Stimulated activated CD4-positive, alpha-beta T cell treated with anti-CD3 and anti-CD28 coated beads, Interleukin-2, amount 100 ng/mL, for 4 hours (primary cell): ENCODE measurements around the gene MEGF11.
"Not testable (repeated sequence)": the region's sequence is repeated elsewhere in the genome, so short reads cannot be mapped to it uniquely, and the experiment has no call there.

Experiments
- DNase-seq: peaks from one replicate; pipeline ENCODE4 v3.0.0-alpha.2; 2020; ENCODE audit warnings: low read depth

The MEGF11 gene

DNA sequence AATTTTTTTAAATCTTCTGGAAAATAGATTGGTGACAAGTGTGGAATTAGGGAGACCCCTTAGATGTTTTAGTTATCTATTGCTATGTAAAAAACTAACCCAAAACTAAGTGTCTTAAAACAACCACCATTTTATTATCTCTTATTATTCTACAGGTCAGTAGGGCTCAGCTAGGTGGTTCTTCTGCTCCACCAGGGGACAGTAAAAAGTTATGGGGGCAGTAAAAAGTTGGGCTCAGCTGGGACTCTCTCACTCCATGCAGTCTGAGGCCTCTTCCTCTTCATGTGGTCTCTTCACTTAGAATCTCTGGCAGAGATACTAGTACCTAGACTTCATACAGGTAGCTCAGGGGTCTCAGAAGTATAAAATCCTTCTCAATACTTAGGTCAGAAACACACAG lies 21.8 kb upstream of the MEGF11 start:
- no peak for DNase-seq

DNA sequence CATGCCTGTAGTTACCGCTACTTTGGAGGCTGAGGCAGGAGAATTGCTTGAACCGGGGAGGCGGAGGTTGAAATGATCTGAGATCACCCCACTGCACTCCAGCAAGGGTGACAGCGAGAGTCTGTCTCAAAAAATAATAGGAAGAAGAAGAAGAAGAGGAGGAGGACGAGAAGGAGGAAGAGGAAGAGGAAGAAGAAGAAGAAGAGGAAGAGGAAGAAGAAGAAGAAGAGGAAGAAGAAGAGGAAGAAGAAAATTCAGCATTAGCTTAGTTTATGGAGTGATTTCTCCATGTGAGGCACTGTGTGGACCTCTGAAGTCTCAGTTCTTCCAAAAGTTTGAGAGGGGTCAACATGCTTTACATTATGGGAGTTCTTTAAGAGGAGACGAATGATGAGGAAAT lies 17.4 kb upstream of the MEGF11 start:
- DNase-seq = no peak

DNA sequence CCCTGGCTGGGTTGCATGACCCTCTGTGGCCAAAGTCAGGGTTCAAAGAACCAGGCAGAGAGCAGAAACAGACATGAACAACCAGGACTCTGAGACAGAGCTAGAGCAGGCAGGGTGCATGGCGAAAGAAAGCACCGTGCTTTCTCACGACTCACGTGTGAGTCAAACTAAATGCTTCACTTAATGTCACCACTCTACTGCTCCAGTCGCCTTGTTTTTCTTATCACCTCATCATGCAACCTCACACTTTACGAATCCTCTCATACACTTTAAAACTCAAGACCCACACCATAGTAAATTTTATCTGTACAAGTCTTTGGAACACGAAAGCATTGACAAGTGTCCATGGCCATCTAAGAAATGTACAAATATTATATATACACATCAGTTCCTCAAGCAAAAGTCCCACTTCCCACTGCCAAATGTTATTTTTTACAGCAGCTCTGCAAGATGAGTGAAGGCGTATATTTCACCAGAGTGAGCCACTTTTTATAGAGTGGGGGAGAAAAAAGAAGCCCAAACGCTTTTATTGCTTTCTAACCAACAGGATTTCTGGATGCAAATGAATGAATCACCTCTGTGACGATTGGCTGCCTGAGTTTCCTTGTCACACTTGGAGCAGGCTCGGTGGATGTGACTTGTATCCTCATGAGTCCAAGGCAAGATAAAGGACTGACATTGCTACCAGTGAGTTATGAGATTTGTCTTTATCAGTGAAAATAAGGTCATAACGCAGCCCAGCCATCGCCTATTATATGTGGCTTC lies 16.0 kb upstream of the MEGF11 start:
- DNase-seq = no peak

DNA sequence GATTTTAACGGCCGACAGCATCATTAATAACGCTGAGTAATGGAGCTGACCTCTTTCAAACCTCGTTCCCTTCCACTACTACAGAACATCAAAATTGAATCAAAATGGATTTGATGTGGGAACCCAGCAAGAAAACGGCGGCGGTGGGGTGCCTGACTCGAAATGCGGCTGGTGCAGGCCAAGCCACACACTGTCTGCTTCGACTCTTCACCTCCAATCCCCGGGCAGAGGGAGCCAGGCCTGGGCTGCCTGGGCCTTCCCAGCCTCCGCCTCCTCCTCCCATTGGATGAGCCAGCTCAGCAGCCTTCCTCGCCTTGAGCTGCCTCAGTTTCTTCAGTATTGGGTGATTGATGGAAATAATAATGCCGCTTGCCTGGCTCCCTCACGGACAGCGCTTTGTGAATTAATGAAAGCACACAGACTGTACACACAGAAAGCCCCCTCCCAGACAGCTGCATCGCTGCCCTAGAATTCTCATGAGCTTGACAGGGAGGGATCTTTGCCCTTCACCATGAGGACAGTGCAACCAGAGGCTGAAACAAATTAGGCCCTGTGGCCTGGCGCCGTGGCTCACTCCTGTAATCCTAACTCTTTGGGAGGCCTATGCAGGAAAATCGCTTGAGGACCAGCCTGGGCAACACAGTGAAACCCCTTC lies 11.4 kb upstream of the MEGF11 start:
- DNase-seq = no peak

DNA sequence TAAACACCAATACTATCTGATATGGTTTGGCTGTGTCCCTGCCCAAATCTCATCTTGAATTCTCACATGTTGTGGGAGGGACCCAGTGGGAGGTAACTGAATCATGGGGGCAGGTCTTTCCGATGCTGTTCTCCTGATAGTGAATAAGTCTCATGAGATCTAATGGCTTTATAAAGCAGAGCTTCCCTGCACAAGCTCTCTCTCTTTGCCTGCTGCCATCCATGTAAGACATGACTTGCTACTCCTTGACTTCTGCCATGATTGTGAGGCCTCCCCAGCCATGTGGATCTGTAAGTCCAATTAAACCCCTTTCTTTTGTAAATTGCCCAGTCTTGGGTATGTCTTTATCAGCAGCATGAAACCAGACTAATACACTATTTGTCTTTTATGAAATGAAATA lies 9.3 kb upstream of the MEGF11 start:
- not testable (repeated sequence) for DNase-seq

DNA sequence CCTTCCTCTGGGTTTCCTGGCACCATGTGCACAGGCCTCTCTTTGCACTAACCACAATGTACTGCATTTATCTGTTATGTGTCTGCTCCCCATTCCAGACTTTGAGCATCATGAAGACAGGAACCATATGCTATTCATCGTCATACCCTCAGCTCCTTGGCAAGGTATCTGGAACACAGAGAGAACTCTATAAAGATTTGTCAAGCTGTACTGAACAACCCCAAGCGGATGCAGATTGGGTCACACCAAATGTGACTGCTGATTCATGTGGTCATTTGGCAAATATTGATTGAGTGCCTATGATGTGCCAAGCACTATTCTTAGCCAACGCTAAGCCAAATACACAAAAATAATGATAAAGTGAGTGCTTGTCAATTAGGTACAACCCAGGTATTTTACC lies 7.5 kb upstream of the MEGF11 start:
- DNase-seq = no peak

DNA sequence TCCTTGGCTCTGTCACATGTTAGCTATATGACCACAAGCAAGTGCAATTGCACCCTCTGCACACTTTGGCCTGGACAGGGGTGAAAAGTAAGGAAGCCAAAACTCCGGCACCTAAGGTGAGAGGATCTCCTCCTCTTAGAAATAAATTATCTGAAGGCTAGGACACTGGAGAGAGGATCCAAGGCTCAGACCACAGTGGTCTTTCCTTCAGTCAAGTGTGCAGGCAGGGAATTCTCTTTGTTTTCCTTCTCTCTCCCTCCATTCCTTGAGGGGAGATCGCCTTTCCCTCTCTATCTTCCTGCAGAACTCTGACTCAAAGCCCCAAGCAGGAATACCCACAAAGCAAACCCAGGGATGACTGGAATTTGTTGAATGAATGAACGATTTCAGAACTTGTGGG lies 3.1 kb upstream of the MEGF11 start:
- no peak for DNase-seq

DNA sequence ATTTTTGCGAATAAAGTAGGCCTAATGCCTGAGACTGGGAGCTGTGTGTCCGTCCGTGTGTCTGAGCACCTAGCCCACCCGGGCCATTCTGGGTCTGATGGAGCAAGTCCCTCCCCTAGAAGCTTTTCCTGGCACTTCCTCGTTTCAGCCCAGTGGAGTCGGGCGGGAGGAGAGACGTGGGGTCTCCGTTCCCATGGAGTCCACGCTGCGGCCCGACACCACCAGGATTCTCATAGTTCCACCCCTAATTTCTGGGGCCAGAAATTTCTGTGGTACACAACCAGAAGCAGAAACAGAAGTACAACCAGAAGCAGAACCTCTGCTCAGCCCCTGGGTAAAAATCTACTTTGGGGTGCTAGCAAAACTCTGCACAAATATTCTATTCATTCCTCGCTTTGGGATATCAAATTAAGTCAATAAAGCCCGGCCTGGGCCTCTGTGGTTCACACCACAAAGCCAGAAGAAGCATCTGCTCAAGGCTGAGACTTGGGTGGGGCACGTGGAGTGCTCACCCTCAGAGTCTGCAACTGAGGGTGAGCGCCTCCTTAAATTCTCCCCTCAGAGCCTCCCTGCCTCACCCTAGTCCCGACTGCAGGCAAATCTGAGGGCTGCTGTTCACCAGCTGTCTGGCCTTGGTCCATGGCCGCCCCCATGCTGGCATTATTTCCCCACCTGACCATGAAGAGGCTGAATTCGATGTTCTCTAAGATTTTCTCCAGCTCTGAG lies 1.6 kb upstream of the MEGF11 start:
- no peak for DNase-seq

DNA sequence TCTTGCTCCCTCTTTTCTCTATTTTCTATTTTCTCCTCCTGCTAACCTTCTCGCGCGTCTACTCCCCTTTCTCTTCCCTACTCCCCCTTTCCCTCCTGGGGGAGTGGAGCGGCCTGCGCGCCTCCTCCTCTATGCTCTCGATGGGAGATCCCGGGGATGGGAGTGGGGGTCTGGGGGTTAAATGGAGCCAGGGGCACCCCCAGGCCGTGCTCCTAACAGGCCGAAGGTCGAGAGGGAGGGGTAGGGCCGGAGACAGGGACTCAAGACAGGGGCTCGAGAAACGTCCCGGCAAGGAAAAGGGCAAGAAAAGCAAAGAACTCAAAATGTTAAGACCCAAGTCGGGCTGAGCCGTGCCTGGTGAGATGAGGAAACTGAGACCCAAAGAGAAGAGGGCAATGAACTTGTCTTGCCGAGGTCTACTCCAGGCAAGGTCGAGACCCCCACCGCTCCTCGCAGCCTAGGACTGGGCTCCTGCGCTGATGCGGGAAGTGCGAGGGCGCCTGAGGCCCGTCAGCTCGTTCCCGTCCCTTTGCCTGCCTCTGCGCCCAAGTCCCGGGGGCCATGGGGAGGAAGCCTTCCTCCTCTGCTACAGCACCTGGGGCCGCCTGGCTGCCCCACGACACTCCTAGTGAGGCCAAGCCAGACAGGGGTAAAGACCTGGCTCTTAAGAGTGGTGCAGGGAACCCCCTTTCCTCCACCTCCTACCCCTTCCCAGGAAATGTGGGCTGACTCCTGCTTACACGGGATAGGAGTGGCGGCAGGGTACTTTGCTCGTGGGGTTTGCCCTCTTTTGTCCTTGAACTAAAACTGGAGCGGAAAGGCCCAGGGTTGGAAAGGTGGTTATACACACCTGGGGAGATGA lies 770 bp upstream of the MEGF11 start:
- no peak for DNase-seq

DNA sequence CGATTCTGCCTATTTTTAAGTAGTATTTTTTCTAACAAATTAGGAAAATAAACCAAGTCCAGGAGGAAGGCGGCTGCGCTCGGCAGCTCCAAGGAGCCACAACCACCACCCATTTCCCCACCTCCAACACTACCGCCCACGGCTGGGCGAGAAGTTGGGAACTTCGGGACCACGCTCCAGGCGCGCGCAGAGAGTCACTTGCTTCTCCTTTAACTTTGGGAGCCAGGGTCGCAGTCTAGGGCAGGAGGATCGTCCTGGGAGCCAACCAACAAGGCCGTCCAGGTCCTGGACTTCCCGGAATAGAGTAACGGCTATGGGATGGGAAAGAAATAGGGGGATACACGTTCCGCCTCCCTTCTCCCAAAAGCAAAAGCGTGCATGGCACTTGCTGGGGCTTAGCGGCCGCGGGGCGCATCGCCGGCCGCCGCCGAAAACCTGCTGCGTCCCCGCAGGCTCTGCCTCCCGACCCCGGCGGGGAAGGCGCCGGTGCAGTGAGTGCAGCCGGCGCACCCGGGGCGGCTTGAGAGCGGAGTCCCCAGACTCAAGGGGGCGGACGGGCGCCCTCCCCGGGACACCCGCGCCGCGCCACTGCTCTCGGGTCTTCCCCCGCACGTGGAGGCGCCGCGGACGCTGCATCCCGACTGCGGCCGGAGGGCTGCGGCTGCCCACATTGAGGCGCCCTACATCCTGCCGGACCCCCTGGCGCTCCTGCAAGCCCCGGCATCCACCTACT lies 699 bp downstream of the MEGF11 start:
- DNase-seq = no peak

DNA sequence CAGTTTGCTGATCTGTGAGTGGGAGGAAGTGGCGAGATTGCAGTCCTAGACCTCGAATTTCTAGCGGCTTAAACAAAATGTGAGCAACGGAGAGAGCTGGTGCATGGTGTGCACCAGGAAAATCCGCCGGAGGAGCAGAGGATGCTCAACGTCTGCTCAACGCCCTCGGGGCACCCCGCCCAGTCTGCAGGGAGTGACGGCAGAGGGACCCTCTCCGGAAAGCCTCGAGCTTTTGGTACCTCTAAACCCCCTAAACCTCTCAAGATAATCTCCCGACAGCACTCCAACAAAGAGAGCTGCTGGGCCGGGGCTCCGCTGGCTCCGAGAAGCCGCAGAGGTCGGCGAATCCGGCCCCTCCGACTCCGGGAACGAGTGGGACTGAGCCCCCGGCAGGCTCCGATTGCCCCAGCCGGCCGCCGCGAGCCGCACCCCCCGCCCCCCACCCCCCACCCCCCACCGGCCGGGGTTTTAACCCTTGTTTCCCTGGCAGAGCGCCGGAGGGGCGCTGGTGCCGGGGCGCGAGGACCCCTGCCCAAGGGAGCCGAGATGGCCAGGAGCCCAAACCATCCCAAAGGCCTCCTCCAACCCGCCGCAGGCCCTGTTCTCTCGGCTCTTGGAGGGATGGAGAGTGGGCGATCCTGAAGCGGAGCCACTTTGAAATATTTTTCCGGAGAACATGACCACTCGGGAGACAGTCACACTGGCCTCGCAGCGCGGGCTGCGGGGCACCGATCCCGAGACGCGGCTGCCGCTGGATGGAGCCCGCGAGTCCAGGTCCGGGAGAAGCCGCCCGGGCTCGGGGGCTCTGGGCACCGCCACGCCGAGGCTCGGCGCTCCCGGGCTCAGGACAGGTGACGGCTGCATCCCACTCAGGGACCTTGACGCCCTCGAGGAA lies 1.5 kb downstream of the MEGF11 start:
- DNase-seq = peak; percentile 17

DNA sequence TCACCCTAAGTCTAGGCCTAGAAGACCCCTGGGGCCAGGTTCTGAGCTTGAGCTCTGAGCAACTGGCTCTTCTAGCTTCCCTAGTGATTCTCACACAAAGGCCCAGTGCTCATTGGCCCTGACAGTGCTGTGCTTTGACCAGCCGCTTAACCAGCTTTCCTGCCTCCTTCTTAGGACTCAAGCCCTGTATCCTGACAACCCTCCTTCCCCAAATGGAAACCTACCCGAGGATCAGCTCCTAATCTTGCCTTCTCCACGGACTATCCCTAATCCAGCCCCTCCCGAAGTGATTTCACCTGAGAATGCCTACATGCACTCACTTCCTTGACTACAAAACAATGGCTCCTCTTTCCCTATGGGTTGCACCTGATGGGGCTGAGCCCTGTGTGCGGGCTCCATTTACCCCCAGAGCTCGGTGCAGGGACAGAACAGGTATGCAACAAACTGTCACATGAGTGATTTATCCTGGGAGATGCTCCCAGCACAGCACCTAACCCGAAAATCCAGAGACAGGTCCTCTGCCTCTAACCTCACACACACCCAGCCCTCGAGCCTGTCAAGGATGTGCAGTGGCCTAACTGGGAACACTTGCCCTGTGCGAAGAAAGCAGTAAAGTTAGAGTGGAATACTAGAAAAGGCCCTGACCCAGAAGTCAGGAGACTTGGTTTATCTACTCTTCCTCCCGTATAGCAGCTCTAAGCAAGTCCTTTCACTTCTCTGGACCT lies 2.3 kb downstream of the MEGF11 start:
- DNase-seq = no peak

DNA sequence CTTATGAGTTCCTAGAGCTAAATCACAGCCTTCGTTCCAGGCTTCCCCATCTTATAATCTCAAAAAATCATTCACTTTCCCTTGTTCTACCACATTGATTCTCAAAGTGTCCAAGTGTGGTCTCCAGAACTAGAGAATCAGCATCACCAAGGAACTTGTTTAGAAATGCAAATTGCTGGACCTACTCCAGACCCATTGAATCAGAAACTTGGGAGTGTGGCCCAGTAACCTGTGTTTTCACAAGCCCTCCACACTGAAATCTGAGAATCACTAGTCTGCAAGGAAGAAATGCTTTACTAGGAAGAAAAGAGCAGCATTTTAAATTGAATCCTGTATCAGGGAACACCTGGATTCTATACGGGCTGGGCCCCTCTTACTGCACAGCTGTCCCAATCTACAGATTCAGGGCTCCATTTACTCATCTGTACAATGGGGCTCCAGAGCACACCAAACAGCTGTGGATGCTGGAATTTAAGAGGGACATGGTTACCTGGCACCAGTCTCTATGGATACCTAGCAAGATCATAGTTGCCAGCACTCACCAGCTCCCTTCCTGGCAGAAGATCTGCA lies 3.9 kb downstream of the MEGF11 start:
- no peak for DNase-seq

DNA sequence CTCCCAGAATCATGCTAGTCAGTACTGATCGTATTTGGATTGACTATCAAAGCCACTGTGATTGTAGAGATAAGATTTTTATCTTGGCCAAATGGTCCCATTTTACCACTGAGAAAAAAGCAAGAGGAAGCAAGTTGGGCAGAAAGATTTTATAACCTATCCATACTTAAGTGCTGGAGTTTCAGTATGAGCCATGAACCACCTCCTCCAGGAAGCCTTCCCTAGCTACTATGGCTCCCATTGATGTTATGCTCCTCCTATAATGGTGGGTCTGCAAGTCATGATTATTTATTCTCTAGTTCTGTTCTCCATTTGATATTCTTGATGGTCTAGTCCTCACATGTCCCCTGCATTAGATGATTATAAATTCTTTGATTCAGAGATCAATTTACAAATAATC lies 6.6 kb downstream of the MEGF11 start:
- DNase-seq = no peak

DNA sequence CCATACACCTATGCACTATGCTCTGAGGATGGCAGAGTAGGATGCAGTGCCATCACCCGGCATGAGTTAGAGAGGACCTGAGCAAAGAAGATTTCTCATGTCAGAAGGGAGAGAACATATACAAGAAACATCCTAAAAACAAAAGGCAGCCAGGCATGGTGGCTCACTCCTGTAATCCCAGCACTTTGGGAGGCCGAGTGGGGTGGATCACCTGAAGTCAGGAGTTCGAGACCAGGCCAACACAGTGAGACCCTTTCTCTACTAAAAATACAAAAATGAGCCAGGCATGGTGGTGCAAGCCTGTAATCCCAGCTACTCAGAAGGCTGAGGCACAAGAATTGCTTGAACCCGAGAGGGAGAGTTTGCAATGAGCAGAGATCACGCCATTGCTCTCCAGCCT lies 7.7 kb downstream of the MEGF11 start:
- DNase-seq = not testable (repeated sequence)

DNA sequence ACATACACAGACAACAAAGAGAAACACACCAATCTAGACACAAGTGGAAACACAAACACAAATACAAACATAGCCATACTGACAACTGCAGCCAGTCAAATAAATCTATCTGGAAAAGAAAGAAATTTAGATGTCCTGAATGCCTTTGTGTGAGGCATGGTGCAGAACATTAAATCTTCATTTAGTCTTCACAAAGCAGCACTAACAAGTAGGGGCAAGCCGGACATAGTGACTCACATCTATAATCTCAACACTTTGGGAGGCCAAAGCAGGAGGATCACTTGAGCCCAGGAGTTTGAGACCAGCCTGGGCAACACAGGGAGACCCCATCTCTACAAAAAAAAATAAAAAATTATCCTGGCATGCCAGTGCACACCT lies 11.7 kb downstream of the MEGF11 start:
- no peak for DNase-seq

DNA sequence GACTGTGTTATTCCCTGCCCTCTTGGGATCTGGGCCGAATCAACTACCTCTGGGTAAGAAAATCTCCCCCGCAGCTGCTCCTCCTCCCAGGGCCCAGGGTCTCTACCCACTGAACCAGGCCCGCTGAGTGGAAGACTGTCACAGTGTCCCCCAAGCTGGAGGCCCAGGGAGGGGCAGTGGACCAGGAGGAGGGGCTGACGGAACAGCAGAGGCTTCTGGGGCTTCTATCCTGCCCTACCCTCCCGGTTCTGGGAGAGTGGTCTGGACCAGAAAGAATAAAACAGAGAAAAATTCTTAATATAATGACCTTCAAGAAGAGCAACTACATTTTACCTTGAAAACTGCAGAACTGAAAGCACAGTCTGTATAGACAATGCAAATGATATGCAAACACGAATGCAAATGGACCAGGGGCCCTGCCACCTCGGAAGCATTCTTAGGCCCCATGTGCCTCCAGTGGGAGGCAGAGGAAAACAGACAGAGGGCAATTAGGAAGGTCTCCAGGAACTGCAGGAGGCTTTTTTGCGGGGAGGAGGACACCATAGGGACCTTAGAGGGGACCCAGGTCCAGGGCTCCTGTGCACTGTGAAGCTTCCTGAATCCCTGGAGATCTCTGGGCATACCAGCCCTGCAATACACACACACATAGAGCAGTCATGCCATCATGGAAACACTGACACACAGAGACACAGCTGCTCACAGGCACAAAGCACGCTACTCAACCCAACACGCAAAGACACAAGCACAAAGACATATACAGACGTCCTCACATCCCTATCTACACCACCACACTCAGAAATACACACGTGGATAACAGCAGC lies 12.3 kb downstream of the MEGF11 start:
- no peak for DNase-seq

DNA sequence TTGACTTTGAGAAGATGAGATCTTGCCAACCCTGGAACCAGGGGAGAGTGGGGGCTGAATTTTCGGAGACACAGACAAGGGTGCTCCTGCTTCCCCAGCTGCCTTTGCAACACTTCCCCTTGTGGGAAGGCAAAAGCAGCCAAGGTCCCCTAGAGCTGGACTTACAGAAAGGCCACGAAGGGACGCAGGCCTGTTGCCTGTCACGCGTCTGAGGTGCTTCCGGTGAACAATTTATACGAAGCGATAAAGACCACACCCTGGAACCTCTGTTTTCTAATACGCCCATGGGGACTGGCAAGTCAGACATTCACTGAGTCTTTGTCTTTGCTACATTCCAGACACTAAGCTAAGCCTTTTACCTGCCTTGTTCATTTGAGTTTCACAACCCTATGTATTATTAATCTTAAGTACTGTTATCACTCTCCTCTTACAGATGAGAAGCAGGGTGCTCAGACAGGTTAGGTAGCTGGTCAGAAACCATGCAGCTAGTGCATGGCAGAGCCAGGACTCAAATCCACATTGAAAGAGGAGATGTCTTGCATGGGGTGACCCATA lies 13.2 kb downstream of the MEGF11 start:
- no peak for DNase-seq
